GM18868 (cell line): ENCODE data around the gene L1CAM.

Experiments
- ATAC-seq: cut with Tn5 transposase; IDR thresholded peaks from one replicate; pipeline ENCODE4 v1.9.1; 2021; ENCODE audit warnings: mild to moderate bottlenecking, moderate library complexity; ENCODE audit not compliant: unreplicated experiment

Gene L1CAM

GRCh38 chrX:153885968-153886903, at the start of gene L1CAM:
L1CAM (minus strand) TSS chrX:153886173; CDS start chrX:153875836, 10,337 bp downstream.
- no peak for ATAC-seq

DNA sequence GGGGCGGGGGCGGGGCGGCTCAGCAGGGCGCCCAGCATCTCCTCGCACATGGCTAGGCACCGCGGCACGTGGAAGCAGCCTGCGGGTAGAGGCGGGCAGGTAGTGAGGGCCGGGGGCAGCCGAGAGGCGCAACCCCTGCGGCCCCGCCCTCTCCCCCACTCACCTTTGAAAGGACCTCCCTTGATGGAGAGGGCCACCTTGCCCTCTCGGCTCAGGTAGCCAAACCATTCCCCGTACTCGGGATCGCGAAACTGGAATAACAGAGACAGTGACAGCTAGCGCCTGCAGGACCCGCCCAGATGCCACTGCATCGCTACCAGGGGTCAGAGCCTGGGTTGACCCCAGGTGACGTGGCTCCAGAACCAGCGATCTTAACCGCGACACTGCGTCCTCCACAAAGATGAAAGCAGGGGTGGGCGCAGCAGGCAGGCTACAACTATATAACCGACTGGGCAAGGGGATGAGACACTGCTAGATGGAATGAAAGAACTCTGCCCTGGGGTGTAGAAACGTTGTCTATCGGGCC, 49.4 kb upstream of the L1CAM start:
- ATAC-seq, result peak; percentile 6

GRCh38 chrX:153934762-153935325, 48.9 kb upstream of the L1CAM start, which contains the start of gene NAA10:
NAA10 (minus strand) TSS chrX:153935037; CDS start chrX:153934904, 133 bp downstream.
- peak; percentile 87 for ATAC-seq

- peak; percentile 7 for ATAC-seq
These were observed 48.3 kb upstream of the L1CAM start for GRCh38 chrX:153934148-153934761.

DNA sequence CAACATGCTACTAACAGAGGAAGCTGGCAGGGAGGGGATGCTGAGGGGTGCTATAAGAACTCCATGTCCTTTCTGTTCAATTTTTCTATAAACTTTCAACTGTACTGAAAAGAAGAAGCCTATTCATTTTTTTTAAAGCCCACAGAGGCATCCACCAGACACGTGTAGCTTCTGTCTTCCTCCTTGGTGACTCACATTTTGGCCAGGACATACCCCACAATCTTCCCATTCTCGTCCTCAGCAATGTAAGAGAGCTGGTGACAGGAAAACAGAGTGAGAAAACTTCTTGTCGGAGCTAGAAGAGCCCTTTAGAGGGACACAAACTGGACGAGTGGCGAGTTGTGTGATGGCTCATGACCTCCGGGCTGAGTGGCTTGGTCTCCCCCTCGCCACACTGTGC, 47.8 kb upstream of the L1CAM start:
- no peak for ATAC-seq

GRCh38 chrX:153932220-153932915, 46.4 kb upstream of the L1CAM start:
- no peak for ATAC-seq

DNA sequence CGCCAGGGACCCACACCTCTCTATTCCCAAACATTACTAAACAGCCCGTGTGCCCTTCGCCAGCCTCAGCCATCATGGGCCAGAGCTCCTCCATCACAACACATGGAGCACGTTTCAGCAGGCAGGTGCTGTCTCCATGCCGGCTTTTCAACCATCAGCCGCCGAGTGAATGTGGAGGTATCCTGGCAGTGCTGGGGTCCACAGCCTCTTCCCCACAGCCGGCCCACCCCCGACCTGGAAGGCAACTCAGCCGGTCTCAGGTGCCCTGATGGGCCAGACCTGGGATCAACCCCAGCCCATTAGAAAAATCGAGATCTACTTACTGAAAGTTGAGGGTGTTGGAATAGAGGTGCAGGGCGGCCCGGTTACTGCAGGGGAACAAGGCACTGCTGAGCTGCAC, 45.8 kb upstream of the L1CAM start:
- no peak for ATAC-seq

- no peak for ATAC-seq
These were observed 45.2 kb upstream of the L1CAM start for GRCh38 chrX:153931151-153931550.

GRCh38 chrX:153930011-153930910, 44.3 kb upstream of the L1CAM start:
- no peak for ATAC-seq

GRCh38 chrX:153929576-153929975, 43.6 kb upstream of the L1CAM start:
- ATAC-seq, result no peak

- no peak for ATAC-seq
These were observed 42.9 kb upstream of the L1CAM start for GRCh38 chrX:153928846-153929245.

DNA sequence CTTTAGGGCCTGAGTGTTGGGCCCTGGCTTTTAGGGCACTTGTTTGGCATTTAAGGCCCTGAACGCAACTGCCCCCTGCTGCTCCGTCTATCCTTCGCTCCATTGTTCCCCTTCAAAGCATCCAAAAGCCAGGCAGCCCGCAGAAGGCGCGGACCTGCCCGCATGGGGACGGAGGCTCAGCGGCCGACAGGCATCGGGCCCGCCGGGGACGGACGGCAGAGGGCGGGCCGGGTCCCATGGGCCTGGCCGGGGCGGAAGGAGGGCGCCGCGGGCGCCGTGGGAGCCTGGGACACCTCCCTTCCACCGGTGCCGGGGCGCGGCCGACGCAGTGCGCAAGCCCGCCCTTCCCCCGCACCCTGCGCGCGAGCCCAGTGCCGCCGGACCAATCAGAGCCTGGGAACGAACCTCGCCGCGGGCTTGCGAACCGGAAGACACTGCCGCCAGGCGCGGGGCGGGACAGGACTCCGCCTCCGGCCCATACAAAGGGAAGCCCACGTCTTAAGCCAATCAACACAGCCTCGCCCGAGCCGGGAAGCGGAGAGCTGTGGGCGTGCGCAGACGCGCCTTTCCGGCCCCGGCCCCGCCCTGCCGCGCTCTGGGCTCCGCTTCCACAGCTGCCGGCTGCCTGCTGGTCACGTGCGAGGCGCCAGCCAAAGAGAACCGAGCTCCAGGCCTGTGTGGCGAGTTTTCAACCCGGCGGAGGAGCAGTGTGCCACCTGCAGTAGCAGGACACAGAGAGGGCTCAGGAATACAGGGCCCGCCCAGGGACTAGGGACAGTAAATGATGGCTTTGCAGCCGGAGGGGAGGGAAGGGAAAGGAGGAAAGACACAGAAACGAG, 42.2 kb upstream of the L1CAM start:
- peak; percentile 81 for ATAC-seq

DNA sequence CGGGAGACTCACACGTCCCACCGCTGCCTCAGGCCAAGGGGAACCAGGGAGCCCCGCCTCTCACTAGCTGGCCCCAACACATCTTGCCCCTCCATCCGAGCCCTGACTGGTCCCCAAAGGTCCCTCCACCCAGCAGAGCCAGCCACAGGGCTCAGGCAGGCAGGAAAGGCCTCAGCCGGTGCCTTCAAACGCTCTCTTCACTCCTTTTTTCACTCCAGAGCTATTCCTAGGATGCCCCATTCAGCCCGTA, 41.6 kb upstream of the L1CAM start:
- ATAC-seq, result no peak

DNA sequence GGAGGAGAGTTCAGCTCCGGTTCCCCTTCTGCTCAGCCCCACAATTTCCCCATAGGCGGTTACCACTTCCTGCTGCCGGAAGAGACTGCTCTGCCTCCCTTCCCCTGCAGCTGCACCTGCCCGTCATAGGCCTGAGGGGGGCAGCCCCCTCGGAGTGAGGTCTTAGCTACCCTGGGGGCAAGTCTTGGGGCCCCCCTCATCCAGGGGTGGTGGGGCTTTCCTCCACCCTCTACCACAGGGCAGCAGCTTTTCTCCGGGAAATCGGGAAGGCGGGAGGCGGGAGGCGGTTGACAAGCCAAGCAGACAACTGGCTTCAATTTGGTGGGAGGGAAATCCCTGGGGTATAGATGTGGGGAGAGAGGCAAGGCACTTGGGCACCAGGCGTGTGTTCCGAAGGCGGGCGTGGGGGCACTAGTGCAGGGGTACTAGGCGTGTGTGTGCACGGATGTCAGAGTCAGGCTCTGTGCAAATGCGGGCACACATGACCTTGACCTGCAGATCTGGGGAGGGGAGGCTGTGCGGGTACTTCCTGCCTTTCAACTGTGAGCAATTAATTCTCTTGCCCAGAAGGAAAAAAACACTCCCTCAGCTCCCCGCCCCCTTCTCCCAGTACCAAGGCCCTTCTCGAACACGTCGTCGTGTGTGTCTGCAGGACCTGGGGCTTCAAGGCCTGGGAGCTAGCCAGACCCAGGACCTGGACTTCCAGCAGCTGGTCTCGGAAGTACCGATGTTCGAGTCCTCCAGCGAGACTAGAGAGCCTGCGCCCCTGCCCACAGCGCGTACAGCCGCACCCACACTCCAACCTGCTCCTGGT, 41.1 kb upstream of the L1CAM start:
- ATAC-seq, result peak; percentile 42

DNA sequence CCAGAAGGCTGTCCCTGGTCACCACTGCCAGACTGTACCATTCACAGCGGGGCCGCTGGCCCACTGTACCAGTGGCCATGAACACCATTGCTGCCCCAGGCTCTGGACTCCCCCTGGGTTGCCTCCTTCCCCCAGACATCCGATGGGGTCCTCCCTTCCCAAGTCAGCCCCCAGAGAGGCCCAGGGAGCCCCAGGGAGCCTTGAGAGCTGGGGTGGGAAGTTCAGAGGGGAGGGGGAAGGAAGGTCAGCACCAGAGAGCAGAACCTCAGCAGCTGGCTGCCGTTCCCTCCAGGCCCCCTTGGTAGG, 40.5 kb upstream of the L1CAM start:
- no peak for ATAC-seq

GRCh38 chrX:153925739-153926551, 40.0 kb upstream of the L1CAM start, which contains the start of gene ARHGAP4:
ARHGAP4 (minus strand) TSS chrX:153926264; CDS start chrX:153926202, 62 bp downstream.
- no peak for ATAC-seq

DNA sequence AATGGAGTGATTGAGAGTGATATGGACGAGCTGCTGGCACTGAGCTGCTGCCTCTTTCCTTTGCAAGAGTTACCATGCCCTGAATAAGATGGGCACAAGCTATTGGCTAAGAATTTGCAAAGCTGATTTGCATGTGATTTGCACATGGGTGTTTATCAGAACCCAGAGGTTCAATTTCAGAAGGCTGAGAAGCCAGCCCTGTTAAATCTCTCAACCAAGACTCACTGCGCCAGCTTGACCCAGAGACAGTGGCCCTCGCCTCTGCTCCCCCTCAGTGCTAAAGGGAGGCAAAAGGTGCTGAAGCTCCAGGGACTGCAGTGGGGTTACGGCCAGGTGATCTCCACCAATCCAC, 39.4 kb upstream of the L1CAM start:
- ATAC-seq, result no peak
